GM12878 (cell line): ENCODE measurements around the gene TCOF1. TPM values are rescaled to one million over a fixed set of nuclear protein-coding genes. Genes with fewer than 3 reads are reported as not detected.

Source experiments
- EP300 ChIP-seq, 2 experiments: fragments of 150-350 bp in 1 of 2; IDR thresholded peaks; 2 replicates each; pipeline ENCODE4 v1.6.1; 2011 to 2012; ENCODE audit warnings: low read depth in 2 of 2, low read length in 2 of 2, borderline replicate concordance in 1 of 2, improper control_type of control experiment in 1 of 2, inconsistent platforms in 1 of 2; ENCODE audit not compliant: control insufficient read depth in 1 of 2
- ESRRA ChIP-seq: IDR thresholded peaks from 2 replicates; pipeline ENCODE4 v1.6.1; 2012; ENCODE audit warnings: mild to moderate bottlenecking, low read length, improper control_type of control experiment
- JUND ChIP-seq: IDR thresholded peaks from 2 replicates; pipeline ENCODE4 v1.6.1; 2012; ENCODE audit warnings: low read depth, mild to moderate bottlenecking, low read length, improper control_type of control experiment, moderate library complexity
- MTA2 ChIP-seq: fragments of 450-650 bp; IDR thresholded peaks from 2 replicates; pipeline ENCODE4 v1.6.1; 2016; ENCODE audit warnings: low read depth, mild to moderate bottlenecking, moderate library complexity
- POU2F2 ChIP-seq: IDR thresholded peaks from 3 replicates; pipeline ENCODE4 v1.6.1; 2011; ENCODE audit warnings: low read depth, mild to moderate bottlenecking, low read length, borderline replicate concordance
- SMC3 ChIP-seq: IDR thresholded peaks from 2 replicates; pipeline ENCODE4 v1.6.1; 2011; ENCODE audit warnings: low read length, improper control_type of control experiment, borderline replicate concordance
- SP1 ChIP-seq: IDR thresholded peaks from one replicate; pipeline ENCODE4 v1.6.1; 2011; ENCODE audit warnings: low read depth, low read length
- STAT3 ChIP-seq: IDR thresholded peaks from 2 replicates; pipeline ENCODE4 v1.6.1; 2011; ENCODE audit warnings: low read depth, low read length, improper control_type of control experiment
- TARDBP ChIP-seq: IDR thresholded peaks from 2 replicates; pipeline ENCODE4 v1.6.1; 2016; ENCODE audit warnings: borderline replicate concordance
- polyA plus RNA-seq, 11 experiments: library from polyadenylated mRNA; depleted of rRNA in 4 of 11; unstranded in 6 of 11; stranded (reverse) in 5 of 11; fragments of >200 nt; fragmentation: Nextera tagmentation in 4 of 11; fragmentation: Illumina TruSeq in 1 of 11; extraction: Ambion mirVana in 4 of 11; extraction: Trizol in 1 of 11; gene quantifications; 1 replicate in 1 of 11; 2 replicates in 10 of 11; pipeline versions ENCODE4 v1.2.1 to v1.2.3, GENCODE V29; 2011 to 2016; ENCODE audit warnings: inconsistent platforms in 2 of 11, missing spikeins in 2 of 11, low read depth in 1 of 11
- total RNA-seq, 4 experiments: library from RNA; depleted of rRNA in 3 of 4; stranded (reverse); fragments of >200 nt in 3 of 4; fragmentation: Illumina TruSeq in 1 of 4; extraction: Trizol in 1 of 4; gene quantifications; 2 replicates each; pipeline versions ENCODE4 v1.2.1 to v1.2.3, GENCODE V29; 2013 to 2021
- TF ChIP-seq, protein P1 (sequence below): fragments of 450-650 bp; IDR thresholded peaks from 2 replicates; pipeline ENCODE4 v1.6.1; 2017; ENCODE audit warnings: mild to moderate bottlenecking
- TF ChIP-seq, protein P2 (sequence below): fragments of 150-350 bp; IDR thresholded peaks from 2 replicates; pipeline ENCODE4 v1.6.1; 2016; ENCODE audit warnings: low read depth, low read length
- TF ChIP-seq, protein P3 (sequence below): fragments of 450-650 bp; IDR thresholded peaks from 2 replicates; pipeline ENCODE4 v1.6.1; 2017; ENCODE audit warnings: borderline replicate concordance
- TF ChIP-seq, protein P4 (sequence below): fragments of 450-650 bp; formaldehyde crosslinking; IDR thresholded peaks from 2 replicates; pipeline ENCODE4 v1.4.0; 2022; ENCODE audit warnings: mild to moderate bottlenecking, moderate library complexity

The TCOF1 gene
- total and polyA plus RNA-seq, 10 of the 15 experiments (the other 5 are each of a cell fraction or from before 2014, with no cell fraction given) = 8.7 to 83.9 (median 38.9) TPM

DNA sequence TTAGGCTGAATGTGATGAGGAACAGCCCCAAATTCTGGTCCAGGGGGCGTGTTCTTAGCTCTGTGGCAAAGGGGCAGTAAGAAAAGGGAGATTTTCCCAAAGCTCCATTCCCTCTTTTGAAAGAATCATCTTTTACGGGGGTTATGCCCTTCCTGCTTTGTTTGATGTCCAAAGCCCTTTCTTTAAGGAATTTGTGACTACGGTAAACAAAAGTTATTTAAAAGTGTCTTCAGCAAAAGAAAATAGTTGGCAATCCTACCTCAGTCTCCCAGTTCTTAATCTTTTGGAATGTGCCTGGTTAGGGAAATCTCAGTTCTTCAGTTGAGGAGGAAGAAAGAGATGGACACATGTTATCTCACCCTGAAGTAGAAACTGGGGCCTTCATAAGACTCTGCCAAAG lies 30.4 kb upstream of the TCOF1 start (continued):
- TF ChIP-seq, protein P1, sequence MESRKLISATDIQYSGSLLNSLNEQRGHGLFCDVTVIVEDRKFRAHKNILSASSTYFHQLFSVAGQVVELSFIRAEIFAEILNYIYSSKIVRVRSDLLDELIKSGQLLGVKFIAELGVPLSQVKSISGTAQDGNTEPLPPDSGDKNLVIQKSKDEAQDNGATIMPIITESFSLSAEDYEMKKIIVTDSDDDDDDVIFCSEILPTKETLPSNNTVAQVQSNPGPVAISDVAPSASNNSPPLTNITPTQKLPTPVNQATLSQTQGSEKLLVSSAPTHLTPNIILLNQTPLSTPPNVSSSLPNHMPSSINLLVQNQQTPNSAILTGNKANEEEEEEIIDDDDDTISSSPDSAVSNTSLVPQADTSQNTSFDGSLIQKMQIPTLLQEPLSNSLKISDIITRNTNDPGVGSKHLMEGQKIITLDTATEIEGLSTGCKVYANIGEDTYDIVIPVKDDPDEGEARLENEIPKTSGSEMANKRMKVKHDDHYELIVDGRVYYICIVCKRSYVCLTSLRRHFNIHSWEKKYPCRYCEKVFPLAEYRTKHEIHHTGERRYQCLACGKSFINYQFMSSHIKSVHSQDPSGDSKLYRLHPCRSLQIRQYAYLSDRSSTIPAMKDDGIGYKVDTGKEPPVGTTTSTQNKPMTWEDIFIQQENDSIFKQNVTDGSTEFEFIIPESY = no peak
- TF ChIP-seq, protein P2, sequence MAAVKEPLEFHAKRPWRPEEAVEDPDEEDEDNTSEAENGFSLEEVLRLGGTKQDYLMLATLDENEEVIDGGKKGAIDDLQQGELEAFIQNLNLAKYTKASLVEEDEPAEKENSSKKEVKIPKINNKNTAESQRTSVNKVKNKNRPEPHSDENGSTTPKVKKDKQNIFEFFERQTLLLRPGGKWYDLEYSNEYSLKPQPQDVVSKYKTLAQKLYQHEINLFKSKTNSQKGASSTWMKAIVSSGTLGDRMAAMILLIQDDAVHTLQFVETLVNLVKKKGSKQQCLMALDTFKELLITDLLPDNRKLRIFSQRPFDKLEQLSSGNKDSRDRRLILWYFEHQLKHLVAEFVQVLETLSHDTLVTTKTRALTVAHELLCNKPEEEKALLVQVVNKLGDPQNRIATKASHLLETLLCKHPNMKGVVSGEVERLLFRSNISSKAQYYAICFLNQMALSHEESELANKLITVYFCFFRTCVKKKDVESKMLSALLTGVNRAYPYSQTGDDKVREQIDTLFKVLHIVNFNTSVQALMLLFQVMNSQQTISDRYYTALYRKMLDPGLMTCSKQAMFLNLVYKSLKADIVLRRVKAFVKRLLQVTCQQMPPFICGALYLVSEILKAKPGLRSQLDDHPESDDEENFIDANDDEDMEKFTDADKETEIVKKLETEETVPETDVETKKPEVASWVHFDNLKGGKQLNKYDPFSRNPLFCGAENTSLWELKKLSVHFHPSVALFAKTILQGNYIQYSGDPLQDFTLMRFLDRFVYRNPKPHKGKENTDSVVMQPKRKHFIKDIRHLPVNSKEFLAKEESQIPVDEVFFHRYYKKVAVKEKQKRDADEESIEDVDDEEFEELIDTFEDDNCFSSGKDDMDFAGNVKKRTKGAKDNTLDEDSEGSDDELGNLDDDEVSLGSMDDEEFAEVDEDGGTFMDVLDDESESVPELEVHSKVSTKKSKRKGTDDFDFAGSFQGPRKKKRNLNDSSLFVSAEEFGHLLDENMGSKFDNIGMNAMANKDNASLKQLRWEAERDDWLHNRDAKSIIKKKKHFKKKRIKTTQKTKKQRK = no peak
- TF ChIP-seq ESRRA (no peak), SMC3 (no peak), TARDBP (no peak), POU2F2 (no peak), EP300 (IDR thresholded peaks at IDR 0.05; ENCODE audit: borderline replicate concordance in 1 of 2, control insufficient read depth in 1 of 2, low read depth in 2 of 2, low read length in 2 of 2) (no peak), SP1 (no peak), JUND (no peak), MTA2 (no peak), STAT3 (no peak)
- TF ChIP-seq, protein P3, sequence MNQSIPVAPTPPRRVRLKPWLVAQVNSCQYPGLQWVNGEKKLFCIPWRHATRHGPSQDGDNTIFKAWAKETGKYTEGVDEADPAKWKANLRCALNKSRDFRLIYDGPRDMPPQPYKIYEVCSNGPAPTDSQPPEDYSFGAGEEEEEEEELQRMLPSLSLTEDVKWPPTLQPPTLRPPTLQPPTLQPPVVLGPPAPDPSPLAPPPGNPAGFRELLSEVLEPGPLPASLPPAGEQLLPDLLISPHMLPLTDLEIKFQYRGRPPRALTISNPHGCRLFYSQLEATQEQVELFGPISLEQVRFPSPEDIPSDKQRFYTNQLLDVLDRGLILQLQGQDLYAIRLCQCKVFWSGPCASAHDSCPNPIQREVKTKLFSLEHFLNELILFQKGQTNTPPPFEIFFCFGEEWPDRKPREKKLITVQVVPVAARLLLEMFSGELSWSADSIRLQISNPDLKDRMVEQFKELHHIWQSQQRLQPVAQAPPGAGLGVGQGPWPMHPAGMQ = no peak
- TF ChIP-seq, protein P4, sequence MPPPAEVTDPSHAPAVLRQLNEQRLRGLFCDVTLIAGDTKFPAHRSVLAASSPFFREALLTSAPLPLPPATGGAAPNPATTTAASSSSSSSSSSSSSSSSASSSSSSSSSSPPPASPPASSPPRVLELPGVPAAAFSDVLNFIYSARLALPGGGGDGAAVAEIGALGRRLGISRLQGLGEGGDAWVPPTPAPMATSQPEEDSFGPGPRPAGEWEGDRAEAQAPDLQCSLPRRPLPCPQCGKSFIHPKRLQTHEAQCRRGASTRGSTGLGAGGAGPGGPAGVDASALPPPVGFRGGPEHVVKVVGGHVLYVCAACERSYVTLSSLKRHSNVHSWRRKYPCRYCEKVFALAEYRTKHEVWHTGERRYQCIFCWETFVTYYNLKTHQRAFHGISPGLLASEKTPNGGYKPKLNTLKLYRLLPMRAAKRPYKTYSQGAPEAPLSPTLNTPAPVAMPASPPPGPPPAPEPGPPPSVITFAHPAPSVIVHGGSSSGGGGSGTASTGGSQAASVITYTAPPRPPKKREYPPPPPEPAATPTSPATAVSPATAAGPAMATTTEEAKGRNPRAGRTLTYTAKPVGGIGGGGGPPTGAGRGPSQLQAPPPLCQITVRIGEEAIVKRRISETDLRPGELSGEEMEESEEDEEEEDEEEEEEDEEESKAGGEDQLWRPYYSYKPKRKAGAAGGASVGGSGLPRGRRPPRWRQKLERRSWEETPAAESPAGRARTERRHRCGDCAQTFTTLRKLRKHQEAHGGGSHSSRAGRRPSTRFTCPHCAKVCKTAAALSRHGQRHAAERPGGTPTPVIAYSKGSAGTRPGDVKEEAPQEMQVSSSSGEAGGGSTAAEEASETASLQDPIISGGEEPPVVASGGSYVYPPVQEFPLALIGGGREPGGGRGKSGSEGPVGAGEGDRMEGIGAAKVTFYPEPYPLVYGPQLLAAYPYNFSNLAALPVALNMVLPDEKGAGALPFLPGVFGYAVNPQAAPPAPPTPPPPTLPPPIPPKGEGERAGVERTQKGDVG (CRISPR knock-in tag) = no peak
- TF ChIP-seq, all 136 proteins: peak for 0
